ENCODE results near the gene SAP130.

- TF ChIP-seq CTCF (conservative IDR thresholded peaks at IDR 0.05): no peak
- no peak for TF ChIP-seq ZFX (IDR thresholded peaks at IDR 0.05)
These were observed 116.1 kb downstream of the SAP130 start for GRCh38 chr2:127911737-127912136.

Measured in C4-2B (cell line).